Kidney (tissue), 14 donors: ENCODE data around the gene NME8. TPM values are rescaled to one million over a fixed set of nuclear protein-coding genes. Genes with fewer than 3 reads are reported as not detected.

ENCODE experiments used
- DNase-seq, 5 donors: peaks; one replicate each; pipeline ENCODE4 v3.0.0-alpha.2; 2013 to 2020
- FAIRE-seq: peaks from 2 replicates; lab custom pipeline; 2012; peaks lifted over from hg19 to GRCh38; lab: Jason Lieb, UNC
- H3K27ac ChIP-seq, 2 donors: one replicate each; pipeline ENCODE4 v1.7.0; 2013; ENCODE audit warnings: low read depth in 2 of 2, low read length in 2 of 2, inconsistent platforms in 1 of 2
- H3K27me3 ChIP-seq: one replicate; pipeline ENCODE4 v1.7.1; 2013; ENCODE audit warnings: low read length, inconsistent platforms; ENCODE audit not compliant: control insufficient read depth, insufficient read depth
- H3K36me3 ChIP-seq, 3 donors: one replicate each; pipeline versions ENCODE4 v1.7.0 to v1.7.1; 2013; ENCODE audit warnings: low read length in 3 of 3, control low read depth in 1 of 3, inconsistent platforms in 1 of 3; ENCODE audit not compliant: insufficient read depth in 3 of 3, control insufficient read depth in 2 of 3
- H3K4me1 ChIP-seq, 3 donors: one replicate each; pipeline versions ENCODE4 v1.7.0 to v1.7.1; 2013; ENCODE audit warnings: low read length in 3 of 3, inconsistent platforms in 1 of 3, low read depth in 1 of 3; ENCODE audit not compliant: control insufficient read depth in 2 of 3, insufficient read depth in 2 of 3
- H3K4me3 ChIP-seq, 3 donors: one replicate each; pipeline versions ENCODE4 v1.7.0 to v1.8.1; 2013; ENCODE audit warnings: low read length in 3 of 3, control low read depth in 1 of 3, inconsistent platforms in 1 of 3
- H3K9ac ChIP-seq, 3 donors: one replicate each; pipeline versions ENCODE4 v1.7.0 to v1.7.1; 2013; ENCODE audit warnings: low read length in 3 of 3, control low read depth in 1 of 3, inconsistent platforms in 1 of 3
- H3K9me3 ChIP-seq, 3 donors: one replicate each; pipeline versions ENCODE4 v1.7.0 to v1.7.1; 2013; ENCODE audit warnings: low read length in 3 of 3, control low read depth in 1 of 3, inconsistent platforms in 1 of 3; ENCODE audit not compliant: control insufficient read depth in 2 of 3, insufficient read depth in 1 of 3
- intact Hi-C: fragments of 100-400 bp; cut with DNase I; formaldehyde crosslinking; loops from one replicate; pipeline ENCODE4 v1.11.1; 2022
- polyA plus RNA-seq: library from polyadenylated mRNA; stranded (reverse); fragments of 350-450 nt; fragmentation: Illumina TruSeq; extraction: RNeasy Lipid Tissue Mini Kit (QIAGEN cat#74804); gene quantifications from one replicate; pipeline ENCODE4 v1.2.3, GENCODE V29; 2014; ENCODE audit warnings: low read depth, low replicate concordance; ENCODE audit not compliant: insufficient read depth
- total RNA-seq: library from RNA; stranded (reverse); fragmentation: NEBNext Ultra II Directional; extraction: Animal tissue kit (Norgen Biotek cat#: 25700); gene quantifications from one replicate; pipeline ENCODE4 v1.2.1, GENCODE V29; 2021
- TF ChIP-seq, protein P1 (sequence below): IDR thresholded peaks from 3 replicates; pipeline ENCODE4 v1.5.1; 2012; ENCODE audit warnings: mild to moderate bottlenecking, moderate library complexity, borderline replicate concordance; ENCODE audit not compliant: insufficient read depth; ENCODE audit errors: extremely low read depth
- donor health status: control.
- donor health status: control.
- donor health status: control.
- donor health status: control.
- donor health status: control.
- donor health status: DM: yes; HTN: yes; CAD: no.
- donor health status: Normal renal cell carcinoma (clear cell type).

NME8 gene
- total and polyA plus RNA-seq, 2 donors from 2014 or later, result 0.44 to 1.2 TPM

DNA sequence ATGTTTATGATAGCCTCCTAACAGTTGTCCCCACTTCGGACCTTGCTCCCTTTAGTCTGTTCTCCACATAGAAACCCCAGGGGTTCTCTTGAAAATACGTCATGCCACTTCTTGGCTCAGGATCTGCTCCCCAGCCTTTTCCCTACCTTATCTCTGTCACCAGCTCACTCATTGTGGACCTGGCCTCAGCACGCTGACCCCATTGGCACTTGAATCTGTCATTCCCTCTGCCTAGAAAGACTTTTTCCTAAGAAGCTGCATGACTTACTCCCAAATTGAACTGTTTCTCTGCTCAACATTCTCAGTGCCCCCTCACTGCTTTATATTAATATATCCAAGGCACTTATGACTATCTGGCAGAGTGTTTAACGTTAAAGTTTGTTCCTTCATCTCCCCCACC lies 80.5 kb downstream of the NME8 start:
- Histone ChIP-seq H3K27me3 (no peaks in the 10 kb centered on the region), H3K9me3 (no peaks in the 10 kb centered on the region), H3K4me3 (no peak overlapping the region), H3K4me1 (peaks cover 0 to 2% (median 0%) of the 10 kb centered on the region in 3 donors), H3K9ac (no peak overlapping the region), H3K36me3 (no peaks in the 10 kb centered on the region), H3K27ac (no peak overlapping the region)
- FAIRE-seq (no peak), DNase-seq (no peak)
- intact Hi-C loops, result no loop called here
- TF ChIP-seq, protein P1, sequence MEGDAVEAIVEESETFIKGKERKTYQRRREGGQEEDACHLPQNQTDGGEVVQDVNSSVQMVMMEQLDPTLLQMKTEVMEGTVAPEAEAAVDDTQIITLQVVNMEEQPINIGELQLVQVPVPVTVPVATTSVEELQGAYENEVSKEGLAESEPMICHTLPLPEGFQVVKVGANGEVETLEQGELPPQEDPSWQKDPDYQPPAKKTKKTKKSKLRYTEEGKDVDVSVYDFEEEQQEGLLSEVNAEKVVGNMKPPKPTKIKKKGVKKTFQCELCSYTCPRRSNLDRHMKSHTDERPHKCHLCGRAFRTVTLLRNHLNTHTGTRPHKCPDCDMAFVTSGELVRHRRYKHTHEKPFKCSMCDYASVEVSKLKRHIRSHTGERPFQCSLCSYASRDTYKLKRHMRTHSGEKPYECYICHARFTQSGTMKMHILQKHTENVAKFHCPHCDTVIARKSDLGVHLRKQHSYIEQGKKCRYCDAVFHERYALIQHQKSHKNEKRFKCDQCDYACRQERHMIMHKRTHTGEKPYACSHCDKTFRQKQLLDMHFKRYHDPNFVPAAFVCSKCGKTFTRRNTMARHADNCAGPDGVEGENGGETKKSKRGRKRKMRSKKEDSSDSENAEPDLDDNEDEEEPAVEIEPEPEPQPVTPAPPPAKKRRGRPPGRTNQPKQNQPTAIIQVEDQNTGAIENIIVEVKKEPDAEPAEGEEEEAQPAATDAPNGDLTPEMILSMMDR, result no peak

DNA sequence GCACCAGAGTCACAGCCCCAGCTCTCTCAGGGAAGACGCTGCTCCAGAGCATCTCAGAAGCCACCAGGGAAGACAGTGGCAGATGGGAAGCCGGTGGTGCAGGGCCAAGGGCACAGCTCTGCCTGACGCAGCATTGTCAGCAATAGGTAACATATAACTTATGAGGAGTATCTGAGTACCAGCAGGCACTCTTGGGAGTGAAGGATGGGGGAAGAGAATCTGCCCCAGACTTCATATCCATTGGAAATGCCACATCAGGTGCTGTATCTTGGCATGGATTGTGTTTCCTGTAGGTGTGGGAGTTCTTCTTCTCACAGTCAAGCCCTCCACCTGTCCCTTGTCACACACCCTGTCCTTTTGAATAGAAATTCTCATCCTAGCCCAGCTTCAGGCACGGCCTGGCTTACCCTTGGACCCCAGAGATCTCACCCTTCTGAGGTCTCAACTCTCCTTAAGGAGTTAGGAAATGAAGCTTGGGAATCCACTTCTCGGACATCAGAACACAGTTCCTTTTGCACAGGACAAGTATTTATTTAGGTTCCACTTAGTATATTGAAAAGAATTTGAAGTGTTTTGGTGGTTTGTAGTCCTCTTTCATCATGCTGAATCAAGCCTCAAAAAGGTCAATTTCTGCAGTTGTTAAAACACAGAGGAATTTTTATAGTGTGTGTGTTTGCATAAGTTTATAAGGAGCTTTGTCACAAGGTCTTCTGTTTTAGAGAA lies 82.0 kb downstream of the NME8 start:
- intact Hi-C loops, result no loop called here
- no peak overlapping the region for H3K27ac ChIP-seq

DNA sequence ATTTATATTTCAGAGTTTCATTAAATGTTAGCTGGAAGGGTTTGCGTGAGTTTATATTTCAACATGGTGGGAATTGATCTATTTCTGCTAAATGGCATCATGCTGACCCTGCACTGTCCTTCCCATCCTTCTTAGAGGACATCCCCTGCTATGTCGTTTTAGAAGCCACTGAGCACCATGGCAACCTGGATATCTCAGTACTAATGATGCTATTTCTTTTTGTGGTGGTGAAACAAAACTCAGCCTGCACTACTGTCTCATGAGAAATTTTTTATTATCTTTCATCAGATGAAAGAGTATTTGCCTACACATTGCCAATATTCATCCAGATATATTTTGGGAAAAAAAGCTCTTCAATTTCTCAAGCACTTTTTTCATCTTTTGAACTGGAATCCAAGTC lies 84.1 kb downstream of the NME8 start:
- H3K27ac ChIP-seq, result no peak overlapping the region
- H3K9me3 ChIP-seq, result peaks cover 0 to 5% (median 0%) of the 10 kb centered on the region in 3 donors
- FAIRE-seq (no peak), DNase-seq (no peak)
- no peaks in the 10 kb centered on the region for H3K36me3 ChIP-seq
- H3K4me1 ChIP-seq, result peaks cover 0 to 2% (median 0%) of the 10 kb centered on the region in 3 donors
- H3K27me3 ChIP-seq, result no peaks in the 10 kb centered on the region
- TF ChIP-seq, protein P1, result no peak
- no peak overlapping the region for H3K4me3 ChIP-seq
- no peak overlapping the region for H3K9ac ChIP-seq
- intact Hi-C loops, result no loop called here

More for the DNA sequence above, 82.0 kb downstream of the NME8 start:
- Histone ChIP-seq H3K9me3 (no peaks in the 10 kb centered on the region), H3K36me3 (no peaks in the 10 kb centered on the region), H3K9ac (no peak overlapping the region), H3K4me3 (no peak overlapping the region), H3K27me3 (no peaks in the 10 kb centered on the region), H3K4me1 (peaks cover 0 to 2% (median 0%) of the 10 kb centered on the region in 3 donors)
- no peak for FAIRE-seq
- peak in 1 of 5 donors; percentile 13 for DNase-seq
- TF ChIP-seq, protein P1, result no peak
